ENCODE data around the gene NINJ1.
"Not testable (repeated sequence)": the region's sequence is repeated elsewhere in the genome, so short reads cannot be mapped to it uniquely, and the experiment has no call there.

The NINJ1 gene

GRCh38 chr9:93108291-93109041 lies 25.6 kb downstream of the NINJ1 start:
- DNase-seq (ENCODE audit: low spot score) = peak; percentile 48
- peaks cover 35% of the 10 kb centered on the region for H3K36me3 ChIP-seq (ENCODE audit: low read depth)
- no peaks in the 10 kb centered on the region for H3K27me3 ChIP-seq (ENCODE audit: insufficient read depth, poor library complexity, severe bottlenecking)
- H3K27ac ChIP-seq (ENCODE audit: poor library complexity, severe bottlenecking) = no peak overlapping the region
- no peak for TF ChIP-seq CTCF (IDR thresholded peaks at IDR 0.05; ENCODE audit: poor library complexity, severe bottlenecking)
- H3K9me3 ChIP-seq (ENCODE audit: severe bottlenecking) = peaks cover 5% of the 10 kb centered on the region
- no peak overlapping the region for H3K4me3 ChIP-seq (ENCODE audit: severe bottlenecking)
- peaks cover 10% of the 10 kb centered on the region for H3K4me1 ChIP-seq (ENCODE audit: insufficient read depth, poor library complexity, severe bottlenecking)
- no peak for ATAC-seq (ENCODE audit: low read depth)

- Histone ChIP-seq H3K27ac (ENCODE audit: poor library complexity, severe bottlenecking) (no peak overlapping the region), H3K27me3 (ENCODE audit: insufficient read depth, poor library complexity, severe bottlenecking) (no peaks in the 10 kb centered on the region), H3K4me1 (ENCODE audit: insufficient read depth, poor library complexity, severe bottlenecking) (peaks cover 10% of the 10 kb centered on the region), H3K36me3 (ENCODE audit: low read depth) (peaks cover 37% of the 10 kb centered on the region), H3K9me3 (ENCODE audit: severe bottlenecking) (peaks cover 7% of the 10 kb centered on the region), H3K4me3 (ENCODE audit: severe bottlenecking) (no peak overlapping the region)
- ATAC-seq (ENCODE audit: low read depth) (no peak), DNase-seq (ENCODE audit: low spot score) (peak; percentile 15)
- TF ChIP-seq CTCF (IDR thresholded peaks at IDR 0.05; ENCODE audit: poor library complexity, severe bottlenecking) = no peak
Observed at GRCh38 chr9:93107825-93108161, 26.3 kb downstream of the NINJ1 start.

GRCh38 chr9:93107151-93107824 lies 26.8 kb downstream of the NINJ1 start:
- peaks cover 10% of the 10 kb centered on the region for H3K4me1 ChIP-seq (ENCODE audit: insufficient read depth, poor library complexity, severe bottlenecking)

GRCh38 chr9:93105620-93106019 lies 28.4 kb downstream of the NINJ1 start:
- peaks cover 7% of the 10 kb centered on the region for H3K9me3 ChIP-seq (ENCODE audit: severe bottlenecking)
- no peak for TF ChIP-seq CTCF (IDR thresholded peaks at IDR 0.05; ENCODE audit: poor library complexity, severe bottlenecking)
- no peak for ATAC-seq (ENCODE audit: low read depth)

More at GRCh38 chr9:93107151-93107824, 26.8 kb downstream of the NINJ1 start:
- no peak overlapping the region for H3K27ac ChIP-seq (ENCODE audit: poor library complexity, severe bottlenecking)
- H3K9me3 ChIP-seq (ENCODE audit: severe bottlenecking) = peaks cover 7% of the 10 kb centered on the region
- TF ChIP-seq CTCF (IDR thresholded peaks at IDR 0.05; ENCODE audit: poor library complexity, severe bottlenecking) = no peak
- H3K27me3 ChIP-seq (ENCODE audit: insufficient read depth, poor library complexity, severe bottlenecking) = no peaks in the 10 kb centered on the region
- no peak overlapping the region for H3K4me3 ChIP-seq (ENCODE audit: severe bottlenecking)
- ATAC-seq (ENCODE audit: low read depth) (no peak), DNase-seq (ENCODE audit: low spot score) (peak; percentile 38)
- peaks cover 33% of the 10 kb centered on the region for H3K36me3 ChIP-seq (ENCODE audit: low read depth)

GRCh38 chr9:93101086-93101485 lies 33.0 kb downstream of the NINJ1 start:
- H3K4me3 ChIP-seq (ENCODE audit: severe bottlenecking); H3K27me3 ChIP-seq (ENCODE audit: insufficient read depth, poor library complexity, severe bottlenecking); H3K27ac ChIP-seq (ENCODE audit: poor library complexity, severe bottlenecking); ATAC-seq (ENCODE audit: low read depth); H3K9me3 ChIP-seq (ENCODE audit: severe bottlenecking): not testable (repeated sequence)
- Histone ChIP-seq H3K36me3 (ENCODE audit: low read depth) (peaks cover 20% of the 10 kb centered on the region; the same call in 1 of the 2 replicates), H3K4me1 (ENCODE audit: insufficient read depth, poor library complexity, severe bottlenecking) (peaks cover 21% of the 10 kb centered on the region)
- DNase-seq (ENCODE audit: low spot score) = peak; percentile 10

More at GRCh38 chr9:93105620-93106019, 28.4 kb downstream of the NINJ1 start:
- H3K4me1 ChIP-seq (ENCODE audit: insufficient read depth, poor library complexity, severe bottlenecking) = no peaks in the 10 kb centered on the region
- H3K27me3 ChIP-seq (ENCODE audit: insufficient read depth, poor library complexity, severe bottlenecking) = no peaks in the 10 kb centered on the region
- no peak overlapping the region for H3K27ac ChIP-seq (ENCODE audit: poor library complexity, severe bottlenecking)
- no peak overlapping the region for H3K4me3 ChIP-seq (ENCODE audit: severe bottlenecking)
- peaks cover 35% of the 10 kb centered on the region for H3K36me3 ChIP-seq (ENCODE audit: low read depth)
- DNase-seq (ENCODE audit: low spot score) = no peak
